DND-41 (cell line): ENCODE results near the gene ARHGDIB.
A peak's percentile ranks its signal among the peaks of the same experiment; 100 is the strongest.

Experiments used
- CTCF ChIP-seq: IDR thresholded peaks from 2 replicates; pipeline ENCODE4 v1.5.1; 2012; ENCODE audit warnings: borderline replicate concordance, low read length, moderate library complexity, mild to moderate bottlenecking; ENCODE audit not compliant: poor library complexity, severe bottlenecking; ENCODE audit errors: extremely low read depth
- EZH2 ChIP-seq: IDR thresholded peaks from 3 replicates; pipeline ENCODE4 v1.6.1; 2012; ENCODE audit warnings: borderline replicate concordance, low read depth, mild to moderate bottlenecking, moderate library complexity, low read length, inconsistent platforms; ENCODE audit not compliant: severe bottlenecking

GRCh38 chr12:14995583-14996425 lies 34.4 kb upstream of the ARHGDIB start:
- TF ChIP-seq CTCF (peak; percentile 80), EZH2 (no peak)
